ENCODE data around the gene TCF4.

The TCF4 gene

GRCh38 chr18:55284614-55285013, 303.4 kb downstream of the TCF4 start:
- no peak for DNase-seq

- DNase-seq, result no peak
These were observed 304.7 kb downstream of the TCF4 start for GRCh38 chr18:55283309-55283708.

GRCh38 chr18:55280503-55280902, 307.5 kb downstream of the TCF4 start:
- peak; percentile 33 to 67 for DNase-seq

GRCh38 chr18:55275039-55275901, 312.7 kb downstream of the TCF4 start:
- DNase-seq, result no peak

- DNase-seq, result no peak
These were observed 315.3 kb downstream of the TCF4 start for GRCh38 chr18:55272510-55273243.

- no peak for DNase-seq
These were observed 318.4 kb downstream of the TCF4 start for GRCh38 chr18:55269622-55270021.

- DNase-seq, result no peak
These were observed 319.2 kb downstream of the TCF4 start for GRCh38 chr18:55268628-55269275.

GRCh38 chr18:55268151-55268601, 319.8 kb downstream of the TCF4 start:
- no peak for DNase-seq

GRCh38 chr18:55266981-55267380, 321.0 kb downstream of the TCF4 start:
- no peak for DNase-seq

- no peak for DNase-seq
These were observed 322.0 kb downstream of the TCF4 start for GRCh38 chr18:55265984-55266383.

- no peak for DNase-seq
These were observed 322.8 kb downstream of the TCF4 start for GRCh38 chr18:55265130-55265675.

GRCh38 chr18:55264108-55264507, 323.9 kb downstream of the TCF4 start:
- DNase-seq, result no peak

GRCh38 chr18:55262021-55262560, 325.9 kb downstream of the TCF4 start:
- no peak for DNase-seq

- no peak for DNase-seq
These were observed 326.7 kb downstream of the TCF4 start for GRCh38 chr18:55261253-55261652.

GRCh38 chr18:55258088-55258487, 329.9 kb downstream of the TCF4 start:
- no peak for DNase-seq

GRCh38 chr18:55256929-55257289, 331.1 kb downstream of the TCF4 start:
- DNase-seq, result no peak

GRCh38 chr18:55256226-55256928, 331.6 kb downstream of the TCF4 start:
- no peak for DNase-seq

GRCh38 chr18:55253814-55254213, 334.2 kb downstream of the TCF4 start:
- DNase-seq, result no peak

GRCh38 chr18:55252901-55253300, 335.1 kb downstream of the TCF4 start:
- no peak for DNase-seq

- DNase-seq, result no peak
These were observed 335.8 kb downstream of the TCF4 start for GRCh38 chr18:55252053-55252675.

GRCh38 chr18:55251254-55251971, 336.6 kb downstream of the TCF4 start:
- no peak for DNase-seq

All from NCI-H2081 (cell line).